IPS DF 19.7 (cell line): ENCODE results near the gene EVA1C.
"Not testable (repeated sequence)": the region's sequence is repeated elsewhere in the genome, so short reads cannot be mapped to it uniquely, and the experiment has no call there.

Experiments used
- DNase-seq: peaks from one replicate; pipeline ENCODE4 v3.0.0-alpha.2; 2013; ENCODE audit warnings: low read depth, low spot score

Gene EVA1C

DNA sequence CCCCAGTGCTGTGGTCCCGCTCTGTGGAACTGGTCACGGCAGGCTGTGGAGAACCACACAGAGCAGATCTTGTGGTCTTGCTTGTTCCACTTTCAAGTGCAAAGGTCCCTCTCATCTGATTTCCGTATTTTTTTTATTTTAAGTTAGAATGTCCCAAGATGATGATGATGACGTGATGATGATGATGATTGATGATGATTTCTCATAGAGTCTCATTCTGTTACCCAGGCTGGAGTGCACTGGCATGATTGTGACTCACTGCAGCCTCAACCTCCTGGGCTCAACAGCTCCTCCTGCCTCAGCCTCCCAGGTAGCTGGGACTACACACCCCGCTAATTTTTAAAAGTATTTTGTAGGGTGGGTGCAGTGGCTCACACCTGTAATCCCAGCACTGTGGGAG lies 12.2 kb downstream of the EVA1C start:
- DNase-seq = no peak

DNA sequence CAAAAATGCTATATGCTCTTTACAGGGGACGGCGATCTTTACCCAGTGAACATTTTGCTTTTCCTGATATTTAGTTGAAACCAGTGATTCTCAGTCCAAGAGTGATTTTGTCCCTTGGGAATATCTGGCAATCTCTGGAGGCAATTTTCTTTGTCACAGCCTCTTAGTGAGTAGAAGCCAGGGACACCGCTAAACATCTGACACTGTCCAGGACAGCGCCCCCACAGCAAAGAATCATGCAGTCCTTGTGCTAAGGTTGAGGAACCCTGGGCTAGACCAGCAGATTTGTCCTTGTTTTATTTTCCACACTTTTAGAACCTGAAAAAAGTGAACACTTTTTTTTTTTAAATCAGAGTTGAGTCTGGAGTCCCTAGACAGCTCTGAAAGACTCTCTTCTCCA lies 13.1 kb downstream of the EVA1C start:
- DNase-seq = no peak

DNA sequence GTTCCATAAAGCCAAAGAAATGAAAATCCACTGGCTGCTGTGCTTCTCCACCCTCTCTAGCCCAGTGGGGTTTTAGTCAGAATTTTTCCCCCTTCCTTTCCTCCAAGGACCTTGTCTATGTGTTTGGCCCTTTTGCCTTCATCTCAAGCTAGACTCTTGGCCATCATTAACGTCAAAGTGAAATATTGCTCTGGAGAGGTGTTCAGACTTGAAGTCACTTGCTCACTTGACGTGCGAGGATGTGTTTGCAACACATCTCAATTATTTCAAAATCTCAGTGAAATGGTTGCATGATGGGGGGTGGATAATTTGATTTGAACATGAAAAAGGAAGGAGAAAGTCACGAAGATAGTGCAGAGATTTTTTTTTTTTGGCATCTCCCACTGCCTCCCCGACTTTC lies 13.6 kb downstream of the EVA1C start:
- no peak for DNase-seq

DNA sequence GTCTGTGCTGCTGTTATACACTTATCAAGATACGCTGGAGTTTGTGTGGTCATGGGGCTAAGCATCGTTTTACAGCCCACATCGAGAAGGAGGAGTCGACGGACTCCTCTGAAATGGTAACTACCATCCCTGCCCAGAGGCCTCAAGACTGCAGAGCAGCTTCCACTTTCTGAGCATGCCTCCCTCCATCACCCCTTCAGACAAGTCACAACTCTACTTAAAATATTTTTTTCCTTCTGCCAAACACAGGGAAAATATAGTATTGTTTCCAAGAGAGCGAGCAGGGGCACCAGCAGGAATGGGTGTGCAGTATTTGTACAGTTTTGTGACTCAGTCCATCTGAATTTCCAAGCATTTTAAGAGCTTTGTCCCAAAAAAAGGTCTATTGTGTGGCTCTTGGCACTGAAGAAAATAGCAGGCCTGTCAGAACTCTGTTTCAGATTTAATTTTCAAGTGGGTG lies 14.1 kb downstream of the EVA1C start:
- DNase-seq = no peak

DNA sequence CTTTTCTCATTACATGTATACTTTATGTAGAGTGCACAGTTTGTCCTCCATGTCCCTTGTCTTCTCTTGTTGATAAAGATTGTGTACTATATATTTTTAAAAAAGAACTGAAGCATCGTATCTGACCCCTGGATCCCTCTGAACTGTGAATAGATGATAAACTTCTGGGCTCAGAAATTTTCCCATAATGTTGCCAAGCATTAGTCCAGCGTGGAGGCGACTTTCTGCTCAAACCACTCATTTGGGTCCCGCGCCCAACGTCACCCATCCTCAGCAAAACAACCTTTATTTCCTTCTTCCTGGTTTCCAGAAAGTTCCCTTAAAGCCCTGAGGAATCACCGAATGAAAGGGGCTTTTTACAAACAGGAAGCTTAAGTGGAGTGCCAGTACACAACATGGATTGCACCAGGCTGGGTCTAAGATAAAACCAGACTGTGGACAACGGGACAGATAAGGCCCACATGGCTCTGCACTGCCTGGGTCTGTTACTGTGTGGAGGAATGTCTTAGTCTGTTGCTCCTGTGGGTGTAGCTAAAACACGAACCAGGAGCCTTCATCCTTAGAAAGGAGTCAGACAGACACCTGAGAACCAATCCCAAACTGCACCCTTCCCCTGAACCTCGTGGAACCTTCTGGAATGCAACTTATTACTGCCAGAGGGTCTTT lies 15.6 kb downstream of the EVA1C start:
- DNase-seq = no peak

- DNase-seq = not testable (repeated sequence)
Observed at GRCh38 chr21:32432982-32433660, 20.6 kb downstream of the EVA1C start.

- DNase-seq = no peak
Observed at GRCh38 chr21:32437729-32438128, 25.2 kb downstream of the EVA1C start.

- DNase-seq = no peak
Observed at GRCh38 chr21:32442566-32443318, 30.2 kb downstream of the EVA1C start.

GRCh38 chr21:32445101-32445500 lies 32.6 kb downstream of the EVA1C start:
- no peak for DNase-seq

DNA sequence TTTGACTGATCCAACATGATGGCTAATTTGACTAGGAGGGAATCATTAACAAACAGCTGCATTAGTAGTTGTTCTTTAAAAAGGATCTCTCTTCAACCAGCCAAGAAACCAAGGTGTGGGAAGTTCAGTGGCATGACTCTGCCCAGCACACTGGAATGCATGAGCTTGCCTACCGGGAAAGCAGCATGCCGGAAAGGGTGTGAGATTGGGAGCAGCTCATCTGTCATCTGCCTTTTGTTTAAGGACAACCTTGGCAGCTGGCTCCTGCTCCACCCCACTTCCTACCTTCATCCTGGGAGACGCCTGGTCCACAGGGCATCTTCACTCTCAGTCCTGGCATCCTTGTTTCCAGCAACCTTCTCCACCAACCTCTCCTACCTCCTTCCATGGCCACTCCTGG lies 33.9 kb downstream of the EVA1C start:
- not testable (repeated sequence) for DNase-seq

- no peak for DNase-seq
Observed at GRCh38 chr21:32447224-32447623, 34.7 kb downstream of the EVA1C start.

- no peak for DNase-seq
Observed at GRCh38 chr21:32448803-32449594, 36.5 kb downstream of the EVA1C start.

DNA sequence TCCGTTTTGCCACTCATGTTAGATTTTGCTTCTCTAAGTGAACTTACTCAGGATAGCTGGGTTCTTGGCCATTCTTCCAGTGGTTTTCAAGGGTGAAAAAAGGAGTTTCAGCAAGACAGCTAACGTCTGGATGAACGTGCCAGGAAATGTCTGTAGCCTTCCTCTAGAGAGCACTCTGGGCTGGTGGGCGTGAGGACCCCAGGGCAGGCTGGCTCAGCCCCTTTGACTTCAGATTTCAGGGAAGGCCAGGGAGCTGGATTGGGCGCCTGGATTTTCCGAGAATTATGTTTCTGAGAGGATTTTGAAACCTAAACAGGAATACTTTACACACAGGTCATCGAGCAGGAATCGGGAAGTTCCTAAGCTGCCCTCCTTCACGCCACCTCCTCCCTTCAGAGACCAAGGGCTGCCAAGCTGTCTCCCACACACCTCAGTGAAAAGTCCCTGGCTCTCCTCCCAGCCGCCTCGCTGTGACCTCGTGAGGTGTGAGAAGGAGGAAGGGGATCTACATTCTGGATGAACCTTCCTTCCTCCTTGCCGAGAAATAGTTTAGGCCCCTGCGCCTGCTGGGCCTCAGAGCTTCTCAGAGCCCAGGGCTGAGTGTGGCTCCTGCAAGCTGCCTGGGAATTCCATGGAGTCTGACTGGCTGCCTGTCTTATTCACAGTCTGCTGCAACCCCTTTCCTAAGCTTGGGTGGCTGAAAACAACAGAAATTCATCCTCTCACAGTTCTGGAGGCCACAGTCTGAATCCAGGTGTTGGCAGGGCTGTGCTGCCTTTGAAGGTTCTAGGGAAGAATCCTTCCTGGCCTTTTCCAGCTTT lies 38.6 kb downstream of the EVA1C start:
- not testable (repeated sequence) for DNase-seq

GRCh38 chr21:32452191-32452590 lies 39.7 kb downstream of the EVA1C start:
- not testable (repeated sequence) for DNase-seq

- DNase-seq = no peak
Observed at GRCh38 chr21:32452641-32453040, 40.1 kb downstream of the EVA1C start.

- no peak for DNase-seq
Observed at GRCh38 chr21:32455548-32455947, 43.0 kb downstream of the EVA1C start.

DNA sequence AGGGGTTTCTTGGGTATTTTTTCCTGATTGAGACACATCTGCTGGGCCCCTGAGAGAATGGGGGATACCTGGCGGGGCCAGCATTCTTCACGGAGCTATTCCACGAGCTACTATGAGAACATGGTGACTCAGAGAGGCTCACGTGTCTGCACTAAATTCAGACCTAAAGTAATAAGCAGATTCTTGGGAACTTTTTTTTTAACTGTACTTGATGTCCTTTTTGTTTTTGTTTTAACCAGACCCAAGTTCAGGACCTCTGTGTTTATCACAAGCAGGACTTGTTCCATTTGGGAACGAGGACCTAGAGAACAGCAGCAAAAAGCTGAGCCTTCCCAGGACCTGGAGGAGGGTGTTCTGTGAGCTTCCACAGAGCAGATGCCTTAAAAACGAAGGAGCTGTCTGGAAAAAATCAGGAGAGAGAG lies 44.0 kb downstream of the EVA1C start:
- no peak for DNase-seq

DNA sequence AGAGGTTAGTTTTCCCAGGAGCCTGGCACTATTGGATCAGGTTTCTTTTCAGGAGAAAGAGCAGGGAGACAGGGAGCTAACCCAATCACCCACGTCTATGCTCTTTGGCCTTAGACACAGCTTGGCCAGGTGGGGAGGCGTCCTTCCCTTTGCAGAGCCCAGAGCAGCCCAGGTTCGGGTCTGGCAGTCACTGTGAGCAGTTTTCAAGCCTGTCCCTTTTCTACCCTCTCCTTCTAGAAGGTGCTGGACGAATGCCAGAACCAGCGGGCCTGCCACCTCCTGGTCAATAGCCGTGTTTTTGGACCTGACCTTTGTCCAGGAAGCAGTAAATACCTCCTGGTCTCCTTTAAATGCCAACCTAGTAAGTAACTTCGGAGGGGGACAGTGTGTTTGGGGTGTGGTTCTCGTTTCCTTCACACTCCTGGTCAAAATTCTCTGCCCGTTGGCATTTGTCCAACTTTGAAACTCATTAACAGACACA lies 44.9 kb downstream of the EVA1C start:
- no peak for DNase-seq

DNA sequence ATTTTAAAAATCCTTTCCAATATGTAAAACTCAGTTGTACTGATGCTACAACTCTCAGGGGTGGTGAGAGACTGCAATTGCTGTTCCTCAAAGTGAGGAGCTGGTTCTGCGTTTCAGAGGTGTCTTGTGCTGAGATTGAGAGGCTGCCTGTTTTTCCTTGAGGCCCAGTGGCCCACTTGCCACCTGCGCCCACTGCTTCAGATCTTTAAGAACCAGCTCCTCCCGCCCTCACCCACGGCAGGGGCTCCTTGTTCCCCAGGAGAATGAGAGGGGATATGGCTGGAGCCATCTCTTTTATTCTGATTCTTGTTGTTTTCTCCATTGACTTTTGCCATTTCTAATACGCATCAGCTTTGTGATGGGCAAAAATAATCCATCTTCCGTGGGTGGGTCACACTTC lies 45.5 kb downstream of the EVA1C start:
- no peak for DNase-seq

- no peak for DNase-seq
Observed at GRCh38 chr21:32459972-32460371, 47.5 kb downstream of the EVA1C start.

DNA sequence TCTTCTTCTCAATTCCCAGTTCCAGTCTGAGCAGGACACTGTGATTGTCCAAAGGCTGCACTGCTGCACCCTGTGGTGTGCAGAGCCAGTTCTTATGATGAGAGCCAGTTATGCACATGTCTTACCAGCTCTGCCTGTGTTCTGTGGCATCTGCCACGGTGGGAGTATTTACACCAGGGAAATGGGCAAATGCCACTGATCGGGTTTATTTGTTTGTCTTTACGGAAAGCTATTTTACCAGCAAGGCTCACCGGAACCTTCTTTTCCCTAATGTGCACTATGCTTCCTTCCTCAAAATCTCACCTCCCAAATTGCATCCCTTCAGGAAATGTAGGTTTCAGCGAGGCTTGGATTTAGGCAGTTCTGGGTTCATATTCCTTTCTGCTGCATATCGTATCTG lies 49.0 kb downstream of the EVA1C start:
- DNase-seq = no peak
